ENCODE results near the gene SDHB.

Gene SDHB

GRCh38 chr1:17053685-17054410 is at the start of gene SDHB:
SDHB (minus strand) TSS chr1:17054032; CDS start chr1:17054019, 13 bp downstream.
- peak; percentile 97 for DNase-seq (ENCODE audit: low read depth)

- no peak for DNase-seq (ENCODE audit: low read depth)
These were observed 48.4 kb upstream of the SDHB start for GRCh38 chr1:17102232-17102631.

GRCh38 chr1:17101261-17101660 is 47.4 kb upstream of the SDHB start:
- DNase-seq (ENCODE audit: low read depth): no peak

- no peak for DNase-seq (ENCODE audit: low read depth)
These were observed 45.9 kb upstream of the SDHB start for GRCh38 chr1:17099616-17100340.

GRCh38 chr1:17098446-17099317 is 44.9 kb upstream of the SDHB start:
- DNase-seq (ENCODE audit: low read depth): no peak

GRCh38 chr1:17097787-17098186 is 44.0 kb upstream of the SDHB start:
- no peak for DNase-seq (ENCODE audit: low read depth)

GRCh38 chr1:17097147-17097546 is 43.3 kb upstream of the SDHB start:
- DNase-seq (ENCODE audit: low read depth): no peak

- no peak for DNase-seq (ENCODE audit: low read depth)
These were observed 42.8 kb upstream of the SDHB start for GRCh38 chr1:17096584-17096983.

- DNase-seq (ENCODE audit: low read depth): no peak
These were observed 41.3 kb upstream of the SDHB start for GRCh38 chr1:17095141-17095540.

- DNase-seq (ENCODE audit: low read depth): no peak
These were observed 40.8 kb upstream of the SDHB start for GRCh38 chr1:17094664-17095063.

- no peak for DNase-seq (ENCODE audit: low read depth)
These were observed 40.1 kb upstream of the SDHB start for GRCh38 chr1:17093822-17094393.

- DNase-seq (ENCODE audit: low read depth): no peak
These were observed 37.4 kb upstream of the SDHB start for GRCh38 chr1:17091252-17091651.

GRCh38 chr1:17089506-17089905 is 35.7 kb upstream of the SDHB start:
- DNase-seq (ENCODE audit: low read depth): no peak

GRCh38 chr1:17086751-17087150 is 32.9 kb upstream of the SDHB start:
- no peak for DNase-seq (ENCODE audit: low read depth)

- DNase-seq (ENCODE audit: low read depth): no peak
These were observed 31.0 kb upstream of the SDHB start for GRCh38 chr1:17084787-17085186.

GRCh38 chr1:17082761-17083160 is 28.9 kb upstream of the SDHB start:
- DNase-seq (ENCODE audit: low read depth): no peak

GRCh38 chr1:17081439-17081838 is 27.6 kb upstream of the SDHB start:
- DNase-seq (ENCODE audit: low read depth): no peak

- no peak for DNase-seq (ENCODE audit: low read depth)
These were observed 27.0 kb upstream of the SDHB start for GRCh38 chr1:17080880-17081279.

GRCh38 chr1:17080085-17080759 is 26.4 kb upstream of the SDHB start:
- no peak for DNase-seq (ENCODE audit: low read depth)

GRCh38 chr1:17078991-17079868 is 25.4 kb upstream of the SDHB start:
- no peak for DNase-seq (ENCODE audit: low read depth)

Data from activated T-cell treated with anti-CD3 and anti-CD28 coated beads for 1 hour (primary cell).